DMS79 treated with DMSO at 0.1 percent for 48 hours (cell line): ENCODE measurements around the gene SNAP23.
A peak's percentile ranks its signal among the peaks of the same experiment; 100 is the strongest.
"Not testable (repeated sequence)": the region's sequence is repeated elsewhere in the genome, so short reads cannot be mapped to it uniquely, and the experiment has no call there.

Experiments
- DNase-seq: peaks from one replicate; lab custom pipeline; 2025; lab: John Stamatoyannopoulos, UW

Gene SNAP23

DNA sequence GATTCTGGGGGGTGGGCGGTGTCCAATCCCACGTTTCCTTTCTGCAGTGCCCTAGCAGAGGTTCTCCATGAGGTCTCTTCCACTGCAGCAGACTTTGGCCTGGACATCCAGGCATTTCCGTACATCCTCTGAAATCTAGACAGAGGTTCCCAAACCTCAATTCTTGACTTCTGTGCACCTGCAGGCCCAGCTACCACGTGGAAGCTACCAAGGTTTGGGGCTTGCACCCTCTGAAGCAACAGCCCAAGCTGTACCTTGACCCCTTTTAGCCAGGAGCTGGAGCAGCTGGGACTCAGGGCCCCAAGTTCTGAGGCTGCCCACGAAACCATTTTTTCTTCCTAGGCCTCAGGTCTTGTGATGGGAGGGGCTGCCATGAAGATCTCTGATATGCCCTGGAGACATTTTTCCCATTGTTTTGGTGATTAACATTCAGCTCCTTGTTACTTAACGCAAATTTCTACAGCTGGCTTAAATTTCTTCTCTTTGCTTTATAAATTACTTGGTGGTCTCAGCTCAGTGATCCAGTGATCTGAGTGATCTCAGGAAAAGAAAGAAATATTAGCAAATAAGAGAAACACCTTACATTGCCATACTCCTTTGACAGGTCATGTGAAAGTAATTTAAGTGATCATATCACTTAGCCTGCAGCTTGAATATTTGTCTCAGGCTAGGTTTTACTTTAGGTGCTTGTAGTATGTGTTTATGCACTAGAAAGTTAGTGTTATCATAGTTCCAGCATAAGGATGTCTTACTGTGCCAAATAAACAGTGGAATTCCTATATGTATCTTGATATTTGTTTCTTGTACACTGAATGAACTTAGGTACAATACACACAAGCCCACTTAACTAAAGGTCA lies 3.0 kb downstream of the SNAP23 start:
- DNase-seq: no peak

DNA sequence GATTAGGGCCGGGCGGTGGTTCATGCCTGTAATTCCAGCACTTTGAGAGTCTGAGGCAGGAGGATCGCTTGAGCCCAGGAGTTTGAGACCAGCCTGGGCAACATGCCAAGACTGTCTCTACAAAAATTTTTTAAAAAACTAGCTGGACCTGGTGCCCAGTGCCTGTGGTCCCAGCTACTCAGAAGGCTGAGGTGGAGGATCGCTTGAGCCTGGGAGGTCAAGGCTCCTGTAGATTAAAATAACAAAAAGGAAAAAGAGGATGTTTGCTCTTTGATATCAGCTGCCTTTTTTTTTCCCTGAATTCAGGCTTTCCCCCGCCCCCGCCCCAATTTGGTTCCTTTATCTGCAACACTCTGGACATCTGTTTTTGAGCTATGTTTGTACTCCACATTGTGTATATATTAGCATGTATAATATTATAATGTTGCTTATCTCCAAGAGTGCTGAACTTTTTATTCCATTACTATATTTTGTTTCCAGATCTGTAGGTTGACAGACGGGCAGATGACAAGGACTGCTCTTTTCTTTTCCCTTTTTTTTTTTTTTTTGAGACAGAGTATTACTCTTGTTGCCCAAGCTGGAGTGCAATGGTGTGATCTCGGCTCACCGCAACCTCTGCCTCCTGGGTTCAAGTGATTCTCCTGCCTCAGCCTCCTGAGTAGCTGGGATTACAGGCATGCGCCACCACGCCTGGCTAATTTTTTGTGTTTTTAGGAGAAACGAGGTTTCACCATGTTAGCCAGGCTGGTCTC lies 4.6 kb downstream of the SNAP23 start:
- no peak for DNase-seq

DNA sequence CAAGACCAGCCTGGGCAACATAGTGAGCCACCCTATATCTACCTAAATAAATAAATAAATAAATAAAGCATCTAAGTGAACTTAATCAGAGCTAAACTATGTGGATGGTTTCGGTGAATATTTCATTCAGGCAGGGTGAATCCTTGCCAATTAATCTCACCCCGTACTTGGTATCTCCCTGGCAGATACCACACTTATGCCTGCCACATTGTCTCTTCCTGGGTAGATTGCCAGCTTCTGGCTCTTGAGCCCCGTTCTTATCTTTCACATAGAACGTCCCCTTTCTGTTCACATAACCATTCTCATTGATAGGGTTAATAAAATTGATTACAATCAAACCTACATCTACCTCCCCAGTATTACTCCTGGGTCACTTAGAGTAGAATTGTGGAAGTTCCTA lies 7.0 kb downstream of the SNAP23 start:
- DNase-seq: no peak

DNA sequence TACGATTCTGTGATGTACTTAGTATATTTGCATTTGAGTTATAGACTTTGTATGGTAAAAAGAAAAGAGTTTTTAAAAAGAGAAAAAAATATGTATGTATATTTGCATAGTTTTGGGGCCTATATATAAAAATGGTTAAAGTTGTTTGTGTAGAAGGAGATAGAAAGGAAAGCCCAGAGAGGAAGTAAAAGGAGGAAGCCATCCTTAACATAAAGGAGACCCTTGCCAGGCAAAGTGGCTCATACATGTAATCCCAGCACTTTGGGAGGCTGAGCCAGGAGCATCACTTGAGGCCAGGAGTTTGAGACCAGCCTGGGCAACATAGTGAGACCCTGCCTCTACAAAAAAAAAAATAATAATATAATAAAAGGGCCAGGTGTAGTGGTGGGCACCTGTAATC lies 8.4 kb downstream of the SNAP23 start:
- DNase-seq: no peak

DNA sequence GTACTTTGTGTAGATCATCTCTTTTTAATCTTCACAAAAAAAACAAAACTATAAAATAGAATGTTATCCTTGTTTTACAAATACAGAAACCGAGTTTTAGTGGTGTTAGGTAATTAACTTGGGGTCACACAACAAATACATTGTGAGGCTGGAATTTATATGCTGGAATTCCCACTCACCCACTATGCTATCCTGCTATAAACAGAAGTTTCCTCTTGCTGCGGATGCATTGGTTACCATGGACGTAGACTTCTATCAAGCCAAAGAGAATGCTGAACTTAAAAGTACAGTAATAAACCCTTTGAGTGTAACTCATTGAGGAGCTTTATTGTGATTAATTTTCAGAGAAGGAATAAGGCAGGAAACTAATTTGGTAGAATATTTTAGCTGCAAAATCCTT lies 9.2 kb downstream of the SNAP23 start:
- no peak for DNase-seq

DNA sequence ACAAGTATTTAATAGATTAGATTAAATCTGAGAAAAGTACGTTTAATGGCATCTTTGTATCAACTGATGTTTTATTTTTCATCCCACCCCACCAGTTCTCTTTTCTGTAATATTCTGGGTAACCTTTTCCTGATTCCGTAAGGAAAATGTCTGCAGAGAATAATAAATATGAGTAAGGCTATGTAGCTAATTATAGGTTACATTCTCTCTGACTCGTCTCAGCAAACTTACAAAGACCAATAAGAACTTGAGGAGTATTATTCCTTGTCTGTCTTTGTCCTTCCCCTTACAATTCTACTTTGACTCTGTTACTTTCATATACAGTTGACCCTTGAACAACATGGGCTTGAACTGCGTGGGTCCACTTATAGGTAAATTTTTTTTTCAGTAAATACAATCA lies 12.1 kb downstream of the SNAP23 start:
- DNase-seq: no peak

DNA sequence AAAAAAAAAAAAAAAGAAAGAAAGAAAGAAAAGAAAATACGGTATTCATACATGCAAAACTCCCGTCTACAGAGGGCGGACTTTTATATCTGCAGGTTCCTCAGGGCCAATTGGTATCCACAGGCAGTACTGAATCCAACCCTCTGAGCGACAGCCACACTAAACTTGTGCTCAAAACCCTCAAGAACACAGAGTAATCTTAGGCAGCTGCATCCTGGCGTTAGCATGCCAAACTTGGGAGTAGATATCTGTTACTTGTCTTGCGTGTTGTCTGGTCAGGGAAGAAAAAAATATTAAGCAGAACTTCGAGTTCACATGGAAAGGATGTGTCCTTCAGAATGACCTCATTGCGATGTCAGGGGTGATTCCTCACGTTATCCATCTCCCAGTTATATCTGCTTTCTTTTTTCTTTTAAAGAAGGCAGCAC lies 12.8 kb downstream of the SNAP23 start:
- no peak for DNase-seq

DNA sequence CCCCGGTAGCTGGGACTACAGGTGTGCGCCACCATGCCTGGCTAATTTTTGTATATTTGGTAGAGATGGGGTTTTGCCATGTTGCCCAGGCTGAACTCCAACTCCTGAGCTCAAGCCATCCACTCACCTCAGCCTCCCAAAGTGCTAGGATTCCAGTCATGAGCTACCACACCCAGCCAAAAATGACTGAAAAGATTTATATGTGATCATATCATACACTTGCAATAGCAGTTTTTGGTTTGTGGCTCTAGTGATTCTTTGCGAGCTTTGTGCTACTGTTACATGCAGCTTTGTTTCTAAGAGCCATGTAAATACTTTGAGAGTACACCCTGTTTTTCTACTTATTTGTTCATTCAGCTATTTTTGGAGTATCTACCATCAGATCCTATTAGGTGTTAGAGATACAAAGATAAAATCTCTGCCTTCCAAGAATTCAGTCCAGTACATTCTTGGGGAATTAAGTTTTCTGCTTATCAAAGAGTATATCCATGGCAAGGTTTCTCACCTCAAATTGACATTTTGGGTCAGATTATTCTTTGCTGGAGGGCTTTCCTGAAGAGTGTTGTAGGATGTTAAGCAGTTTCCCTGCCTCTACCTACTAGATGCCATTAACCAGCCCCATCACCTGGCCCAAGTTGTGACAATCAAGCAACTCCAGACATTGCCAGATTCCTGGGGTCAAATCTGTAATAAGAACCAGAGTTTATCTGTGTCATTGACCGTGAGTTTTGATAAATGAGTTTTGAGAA lies 15.0 kb downstream of the SNAP23 start:
- no peak for DNase-seq

DNA sequence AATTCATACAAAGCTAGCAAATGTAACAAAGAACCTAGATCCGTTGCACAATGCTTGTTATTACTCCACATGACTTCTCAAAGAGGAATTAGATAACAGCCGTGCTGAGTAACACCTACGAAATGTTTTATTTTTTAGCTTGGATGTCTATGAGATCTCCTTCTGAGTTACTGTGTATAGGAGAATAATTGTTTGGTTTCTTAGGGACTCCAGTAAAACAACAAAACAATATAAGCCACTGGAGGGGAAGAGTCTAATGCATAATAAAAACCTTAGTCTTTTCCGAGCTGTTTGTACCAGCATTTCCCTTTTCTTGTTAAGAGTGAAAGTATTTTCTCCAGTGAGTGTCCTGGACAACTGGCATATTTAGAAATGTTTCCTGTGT lies 15.6 kb downstream of the SNAP23 start:
- no peak for DNase-seq

DNA sequence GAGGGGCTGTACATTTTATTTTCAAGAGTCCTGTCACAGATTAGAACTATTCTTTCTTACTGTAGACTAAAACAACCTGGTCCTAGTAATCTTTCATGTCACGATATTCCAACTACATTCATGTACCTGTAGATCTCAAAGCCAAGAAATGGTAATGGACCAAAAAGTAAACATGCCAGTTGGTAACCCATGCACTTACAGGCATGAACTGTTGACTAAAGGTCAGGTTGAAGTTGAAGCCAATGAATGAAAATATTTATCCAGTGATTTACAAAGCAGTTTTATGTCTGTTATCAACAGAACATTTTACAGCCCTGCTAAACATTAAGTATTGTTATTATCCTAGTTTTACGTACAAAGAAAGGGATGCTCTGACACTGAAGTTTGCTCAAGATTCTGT lies 27.9 kb downstream of the SNAP23 start:
- no peak for DNase-seq

DNA sequence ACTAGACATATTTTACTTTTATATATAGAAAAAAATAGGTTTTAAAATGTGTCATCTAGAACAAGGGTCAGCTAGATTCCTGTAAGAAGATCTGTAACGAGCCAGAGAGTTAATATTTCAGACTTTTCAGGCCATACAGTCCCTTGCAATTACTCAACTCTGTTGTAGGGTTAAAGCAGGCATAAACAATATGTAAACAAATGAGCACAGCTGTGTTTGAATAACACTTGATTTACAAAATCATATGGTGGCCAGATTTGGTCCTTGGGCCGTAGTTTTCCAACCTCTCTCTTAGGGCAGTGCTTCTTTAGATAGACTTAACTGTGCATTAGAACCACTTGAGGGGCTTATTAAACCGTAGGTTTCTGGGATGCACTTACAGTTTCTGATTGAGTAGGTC lies 33.5 kb downstream of the SNAP23 start:
- DNase-seq: no peak

DNA sequence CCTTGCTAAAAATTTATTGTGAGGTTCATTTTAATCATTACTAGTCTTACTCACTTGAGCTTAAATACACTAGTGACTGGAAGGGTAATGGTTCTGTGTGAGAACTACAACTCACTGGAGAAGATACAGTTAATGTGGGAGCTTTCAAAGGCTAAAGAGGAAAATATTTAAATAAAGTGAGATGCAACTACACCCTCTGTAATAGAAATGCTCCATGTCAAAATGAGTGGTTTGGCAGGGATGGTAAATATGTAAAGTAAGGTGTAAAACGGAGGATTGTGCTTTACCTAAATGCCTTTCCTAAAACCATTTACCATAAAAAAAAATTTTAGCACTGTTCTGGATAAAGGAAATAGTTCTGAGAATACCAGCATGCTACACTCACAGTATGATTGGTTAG lies 37.8 kb downstream of the SNAP23 start:
- DNase-seq: no peak

DNA sequence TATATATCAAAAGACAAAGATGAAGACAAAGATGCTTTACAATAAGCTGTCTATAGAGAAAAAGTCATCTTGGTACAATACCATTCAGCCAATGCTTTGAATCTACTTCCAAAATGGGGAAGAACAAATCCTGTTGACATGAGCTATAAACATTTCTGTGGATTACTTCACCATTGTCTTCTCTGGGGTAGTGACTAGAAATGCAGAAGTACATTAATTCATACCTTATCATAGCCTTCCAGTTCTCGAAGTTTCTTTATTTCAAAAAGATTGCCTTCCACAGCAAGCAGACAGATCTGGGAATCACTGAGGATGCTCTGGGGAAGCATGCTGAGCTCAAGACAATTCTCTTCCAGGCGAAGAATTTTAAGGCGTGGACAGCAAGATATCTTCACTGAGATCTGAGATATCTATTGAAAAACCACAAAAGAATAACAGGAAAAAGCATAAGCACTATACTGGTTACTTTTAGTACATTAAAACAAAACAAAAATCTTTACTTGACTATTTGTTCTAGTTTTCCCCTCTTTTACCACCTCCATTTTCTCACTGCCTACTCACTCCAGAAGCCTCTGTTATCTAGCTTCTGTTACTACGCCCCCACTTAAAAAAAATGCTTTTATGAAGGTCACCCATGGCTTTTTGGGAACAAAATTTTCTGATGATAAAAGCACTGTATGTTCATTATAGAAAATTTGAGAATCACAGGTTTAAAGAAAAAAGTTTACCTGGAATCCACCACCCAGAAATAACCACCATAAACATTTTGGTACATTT lies 49.6 kb downstream of the SNAP23 start:
- no peak for DNase-seq

DNA sequence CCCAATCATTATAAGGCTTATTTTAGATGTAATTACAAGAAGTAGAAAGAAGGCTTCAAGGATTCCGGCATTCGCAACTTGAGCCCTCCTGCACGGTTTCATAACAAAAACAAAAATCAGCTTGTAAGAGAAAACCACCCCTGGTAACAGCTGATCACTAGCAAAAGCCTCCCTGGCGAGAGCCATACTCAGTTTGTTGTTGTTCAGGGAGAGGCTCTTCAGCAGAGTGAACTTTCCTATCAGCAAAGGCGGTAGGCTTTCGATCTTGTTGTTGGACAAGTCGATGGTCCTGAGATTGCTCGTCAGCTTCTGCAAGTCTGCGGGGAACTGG lies 52.4 kb downstream of the SNAP23 start:
- no peak for DNase-seq

DNA sequence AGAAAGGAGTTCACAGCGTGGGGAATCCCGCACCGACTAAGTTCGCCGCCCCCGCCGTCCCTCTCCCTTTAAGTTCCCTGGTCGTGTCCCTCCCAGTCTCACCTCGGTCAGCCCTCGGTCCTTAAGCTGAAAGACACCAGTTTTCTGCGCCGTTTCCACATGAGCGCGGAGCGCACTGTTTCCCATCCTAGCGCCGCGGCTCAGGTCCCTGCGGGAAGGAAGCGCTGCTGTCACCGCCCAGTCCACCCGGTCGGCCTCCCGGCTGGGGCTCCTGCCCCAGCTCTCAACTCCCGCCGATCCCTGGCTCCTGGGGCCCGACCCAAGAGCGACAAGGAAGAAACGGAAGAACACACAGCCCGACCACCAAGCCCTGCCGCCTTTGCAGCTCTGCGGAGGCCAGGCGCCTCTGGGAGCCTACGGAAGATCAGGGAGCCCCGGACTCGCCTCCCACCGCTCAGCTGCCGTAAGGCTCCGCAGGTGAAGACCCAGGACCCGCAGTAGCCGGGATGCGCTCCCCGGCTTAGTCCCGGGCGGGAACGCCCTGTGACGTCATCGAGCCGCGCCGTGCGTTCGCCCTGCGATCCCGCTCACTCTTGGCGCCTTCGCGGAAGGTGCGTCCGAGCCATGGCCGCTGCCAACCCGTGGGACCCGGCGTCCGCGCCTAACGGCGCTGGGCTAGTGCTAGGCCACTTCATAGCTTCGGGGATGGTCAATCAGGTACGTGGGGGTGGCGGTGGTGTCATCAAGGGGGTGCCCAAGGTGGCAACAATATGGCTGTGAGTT lies 53.0 kb downstream of the SNAP23 start, which contains the start of the genes HAUS2 and LRRC57:
Gene HAUS2, plus strand, starts transcription at position 590 of the 783 bp plus-strand sequence. Its CDS starts 35 bp downstream, at position 625.
Gene LRRC57, minus strand, starts transcription at position 545 of the 783 bp plus-strand sequence. Its CDS starts 359 bp downstream, at position 186.
- DNase-seq: peak; percentile 25

DNA sequence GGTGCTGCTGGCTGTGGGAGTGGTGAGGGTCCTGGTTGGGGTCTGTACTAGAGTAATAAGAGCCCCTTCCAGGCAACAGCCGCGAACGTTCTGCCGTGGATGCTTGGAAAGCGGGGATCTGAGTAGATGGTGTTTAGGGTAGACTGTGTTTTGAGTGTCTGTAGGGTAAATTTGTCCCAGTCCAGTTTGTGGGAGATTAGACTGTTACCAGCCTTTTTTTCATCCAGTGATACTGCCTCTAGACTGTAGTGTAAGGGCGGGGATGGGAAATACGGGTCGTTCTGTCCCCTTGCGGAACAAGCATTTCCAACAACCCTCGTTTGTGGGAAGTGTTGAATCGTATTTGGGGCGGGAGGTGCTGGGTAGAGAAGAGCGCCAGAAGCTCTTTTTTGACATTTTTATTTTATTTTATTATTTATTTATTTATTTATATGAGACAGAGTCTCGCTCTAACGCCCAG lies 53.6 kb downstream of the SNAP23 start:
- peak; percentile 2 for DNase-seq

DNA sequence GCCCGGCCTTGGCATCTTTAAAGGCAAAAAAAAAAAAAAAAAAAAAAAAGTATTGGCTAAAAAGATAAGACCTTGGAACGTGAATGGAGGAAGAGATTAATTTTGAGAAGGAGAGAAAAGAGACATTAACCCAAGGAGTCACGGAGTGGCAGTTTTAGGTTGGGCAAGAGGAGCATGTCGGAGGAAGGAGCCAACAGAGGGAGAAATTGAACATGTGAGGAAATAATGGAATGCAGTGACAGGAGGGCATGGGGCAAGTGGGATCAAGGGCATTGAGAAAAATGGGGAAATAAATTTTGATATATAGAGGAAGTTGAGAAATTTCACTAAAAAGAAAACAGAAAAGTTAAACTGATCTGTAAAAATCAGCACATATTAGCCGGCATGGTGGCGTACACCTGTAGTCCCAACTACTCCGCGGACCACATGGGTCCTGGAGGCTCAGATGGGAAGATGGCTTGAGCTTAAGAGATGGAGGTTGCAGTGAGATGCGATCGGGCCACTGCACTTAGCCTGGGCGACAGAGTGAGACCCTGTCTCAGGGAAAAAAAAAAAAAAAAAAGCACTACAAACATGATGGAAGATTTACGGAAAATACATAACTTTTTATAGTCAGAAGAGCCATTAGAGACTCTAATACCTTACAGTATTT lies 54.4 kb downstream of the SNAP23 start:
- DNase-seq: no peak

DNA sequence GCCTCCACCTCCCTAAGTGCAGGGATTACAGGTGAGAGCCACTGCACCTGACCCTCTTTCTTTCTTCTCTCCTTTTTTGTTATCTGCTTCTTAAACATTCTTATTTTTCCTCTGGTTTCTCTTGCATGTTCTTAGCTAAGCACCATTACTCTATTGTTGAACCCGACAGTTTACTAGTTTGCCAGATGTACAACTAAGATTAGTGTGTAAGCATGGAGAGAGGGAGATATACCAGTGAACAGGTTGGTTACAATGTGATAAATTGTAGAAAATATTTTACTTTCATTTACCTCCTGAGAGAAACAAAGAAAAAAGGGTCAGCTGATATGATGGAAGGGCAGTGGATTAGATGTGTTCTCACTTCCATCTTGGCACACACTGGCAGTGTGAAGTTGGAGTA lies 58.1 kb downstream of the SNAP23 start:
- DNase-seq: no peak

DNA sequence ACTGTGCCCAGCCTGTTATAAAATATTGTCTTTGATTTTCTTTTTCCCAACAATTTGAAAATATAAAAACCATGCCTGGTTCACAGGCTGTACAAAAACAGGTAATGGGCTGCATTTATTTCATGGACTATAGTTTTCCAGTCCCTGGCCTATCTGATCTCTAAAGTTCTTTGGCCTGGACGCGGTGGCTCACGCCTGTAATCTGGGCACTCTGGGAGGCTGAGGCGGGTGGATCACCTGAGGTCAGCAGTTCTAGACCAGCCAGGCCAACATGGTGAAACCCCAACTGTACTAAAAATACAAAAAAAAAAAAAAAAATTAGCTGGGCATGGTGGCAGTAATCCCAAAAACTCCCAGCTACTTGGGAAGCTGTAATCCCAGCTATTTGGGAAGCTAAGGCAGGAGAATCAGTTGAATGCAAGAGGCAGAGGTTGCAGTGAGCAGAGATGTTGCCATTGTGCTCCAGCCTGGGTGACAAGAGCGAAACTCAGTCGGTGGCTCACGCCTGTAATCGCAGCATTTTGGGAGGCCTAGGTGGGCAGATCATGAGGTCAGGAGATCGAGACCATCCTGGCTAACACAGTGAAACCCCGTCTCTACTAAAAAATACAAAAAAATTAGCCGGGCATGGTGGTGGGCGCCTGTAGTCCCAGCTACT lies 61.2 kb downstream of the SNAP23 start:
- not testable (repeated sequence) for DNase-seq

DNA sequence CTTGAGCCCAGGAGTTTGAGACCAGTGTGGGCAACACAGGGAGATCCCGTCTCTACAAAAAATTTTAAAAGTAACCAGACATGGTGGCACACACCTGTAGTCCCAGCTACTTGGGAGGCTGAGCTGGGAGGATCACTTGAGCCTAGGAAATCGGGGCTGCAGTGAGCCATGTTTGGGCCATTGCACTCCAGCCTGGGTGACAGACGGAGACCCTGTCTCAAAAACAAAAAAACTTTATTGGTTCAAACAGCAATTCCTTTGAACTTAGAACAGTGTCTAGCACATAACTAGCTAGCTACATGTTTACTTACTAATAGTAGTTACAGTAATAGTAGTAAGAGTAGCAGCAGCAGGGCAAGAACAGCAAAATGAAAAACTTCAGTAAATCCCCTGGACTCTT lies 63.3 kb downstream of the SNAP23 start:
- DNase-seq: no peak
